Parathyroid adenoma (tissue), 2 donors: ENCODE results near the gene RNFT2.

ENCODE experiments used
- H2AFZ ChIP-seq: fragments of 300-600 bp; sonication (generic); one replicate; pipeline ENCODE4 v1.7.0; 2017; ENCODE audit warnings: antibody characterized with exemption, mild to moderate bottlenecking
- H3K27ac ChIP-seq: fragments of 300-600 bp; sonication (generic); one replicate; pipeline ENCODE4 v1.7.0; 2017
- H3K27me3 ChIP-seq: fragments of 300-600 bp; sonication (generic); one replicate; pipeline ENCODE4 v1.7.0; 2017; ENCODE audit warnings: low read length; ENCODE audit not compliant: control insufficient read depth, insufficient read depth
- H3K36me3 ChIP-seq: fragments of 300-600 bp; sonication (generic); one replicate; pipeline ENCODE4 v1.7.0; 2017; ENCODE audit warnings: low read length; ENCODE audit not compliant: control insufficient read depth, insufficient read depth
- H3K4me1 ChIP-seq: fragments of 300-600 bp; sonication (generic); one replicate; pipeline ENCODE4 v1.7.0; 2017; ENCODE audit warnings: control low read depth
- H3K4me2 ChIP-seq: fragments of 300-600 bp; sonication (generic); one replicate; pipeline ENCODE4 v1.7.0; 2017; ENCODE audit warnings: low read length
- H3K4me3 ChIP-seq: fragments of 300-600 bp; sonication (generic); one replicate; pipeline ENCODE4 v1.7.0; 2017; ENCODE audit warnings: low read depth, low read length
- H3K79me2 ChIP-seq: fragments of 300-600 bp; sonication (generic); one replicate; pipeline ENCODE4 v1.7.0; 2017; ENCODE audit warnings: control low read depth
- H3K9ac ChIP-seq: fragments of 300-600 bp; sonication (generic); one replicate; pipeline ENCODE4 v1.7.0; 2017; ENCODE audit warnings: mild to moderate bottlenecking
- H3K9me3 ChIP-seq: fragments of 300-600 bp; sonication (generic); one replicate; pipeline ENCODE4 v1.7.0; 2017; ENCODE audit warnings: low read length; ENCODE audit not compliant: control insufficient read depth
- TF ChIP-seq, protein P1 (sequence below): fragments of 300-600 bp; sonication (generic); IDR thresholded peaks from one replicate; pipeline ENCODE4 v1.7.0; 2017; ENCODE audit warnings: antibody characterized with exemption, mild to moderate bottlenecking
- donor health status: primary hyperparathyroidism.

RNFT2 gene

DNA sequence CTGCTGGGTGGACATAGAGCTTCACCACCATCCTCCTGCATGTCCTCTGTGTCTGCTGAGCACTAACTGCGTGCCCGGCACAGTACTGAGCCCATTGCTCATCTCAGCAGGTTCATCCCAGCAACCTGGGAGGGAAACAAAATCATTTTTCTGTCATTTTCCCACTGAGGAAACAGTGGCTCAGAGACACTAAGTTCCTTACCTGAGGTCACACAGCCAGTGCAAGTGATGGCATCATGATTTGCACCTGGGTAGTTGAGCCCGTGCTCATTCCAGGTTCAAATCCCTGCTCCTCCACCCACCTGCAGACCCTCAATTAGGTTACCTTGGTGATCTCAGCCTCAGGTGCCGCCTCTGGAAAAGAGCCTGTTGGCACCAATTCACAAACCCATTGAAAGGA is 23.4 kb downstream of the RNFT2 start:
- no peaks in the 10 kb centered on the region for H3K9me3 ChIP-seq
- H3K4me1 ChIP-seq = no peaks in the 10 kb centered on the region
- H3K9ac ChIP-seq = no peak overlapping the region
- H3K4me3 ChIP-seq = no peak overlapping the region
- no peak overlapping the region for H3K27ac ChIP-seq
- TF ChIP-seq, protein P1, sequence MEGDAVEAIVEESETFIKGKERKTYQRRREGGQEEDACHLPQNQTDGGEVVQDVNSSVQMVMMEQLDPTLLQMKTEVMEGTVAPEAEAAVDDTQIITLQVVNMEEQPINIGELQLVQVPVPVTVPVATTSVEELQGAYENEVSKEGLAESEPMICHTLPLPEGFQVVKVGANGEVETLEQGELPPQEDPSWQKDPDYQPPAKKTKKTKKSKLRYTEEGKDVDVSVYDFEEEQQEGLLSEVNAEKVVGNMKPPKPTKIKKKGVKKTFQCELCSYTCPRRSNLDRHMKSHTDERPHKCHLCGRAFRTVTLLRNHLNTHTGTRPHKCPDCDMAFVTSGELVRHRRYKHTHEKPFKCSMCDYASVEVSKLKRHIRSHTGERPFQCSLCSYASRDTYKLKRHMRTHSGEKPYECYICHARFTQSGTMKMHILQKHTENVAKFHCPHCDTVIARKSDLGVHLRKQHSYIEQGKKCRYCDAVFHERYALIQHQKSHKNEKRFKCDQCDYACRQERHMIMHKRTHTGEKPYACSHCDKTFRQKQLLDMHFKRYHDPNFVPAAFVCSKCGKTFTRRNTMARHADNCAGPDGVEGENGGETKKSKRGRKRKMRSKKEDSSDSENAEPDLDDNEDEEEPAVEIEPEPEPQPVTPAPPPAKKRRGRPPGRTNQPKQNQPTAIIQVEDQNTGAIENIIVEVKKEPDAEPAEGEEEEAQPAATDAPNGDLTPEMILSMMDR = no peak
- no peaks in the 10 kb centered on the region for H3K36me3 ChIP-seq
- no peaks in the 10 kb centered on the region for H3K79me2 ChIP-seq
- no peak overlapping the region for H2AFZ ChIP-seq
- H3K27me3 ChIP-seq = no peaks in the 10 kb centered on the region
- H3K4me2 ChIP-seq = no peak overlapping the region

DNA sequence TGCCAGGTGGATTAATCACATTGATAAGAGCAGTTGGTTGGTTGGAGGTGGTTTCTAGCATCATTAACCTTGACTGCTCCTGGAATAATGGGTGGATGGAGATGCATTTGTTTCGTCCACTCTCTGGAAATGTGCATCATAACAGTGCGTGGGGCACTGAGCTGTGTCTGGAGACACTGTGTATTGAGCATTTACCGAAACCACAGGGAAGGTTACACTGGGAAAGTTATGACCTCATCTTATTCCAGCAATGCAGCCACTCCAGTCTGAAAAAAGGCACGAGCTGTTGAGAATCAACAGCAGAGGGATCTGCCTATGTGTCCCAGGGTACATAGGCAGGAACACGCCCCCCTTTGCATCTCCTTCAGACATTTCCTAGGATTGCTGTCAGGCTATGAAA is 27.2 kb downstream of the RNFT2 start:
- Histone ChIP-seq H3K27ac (no peak overlapping the region), H3K4me2 (no peak overlapping the region), H3K9ac (no peak overlapping the region), H3K27me3 (no peaks in the 10 kb centered on the region), H2AFZ (no peak overlapping the region), H3K9me3 (no peaks in the 10 kb centered on the region), H3K4me1 (no peaks in the 10 kb centered on the region), H3K36me3 (no peaks in the 10 kb centered on the region), H3K4me3 (no peak overlapping the region), H3K79me2 (no peaks in the 10 kb centered on the region)
- TF ChIP-seq, protein P1 = no peak

DNA sequence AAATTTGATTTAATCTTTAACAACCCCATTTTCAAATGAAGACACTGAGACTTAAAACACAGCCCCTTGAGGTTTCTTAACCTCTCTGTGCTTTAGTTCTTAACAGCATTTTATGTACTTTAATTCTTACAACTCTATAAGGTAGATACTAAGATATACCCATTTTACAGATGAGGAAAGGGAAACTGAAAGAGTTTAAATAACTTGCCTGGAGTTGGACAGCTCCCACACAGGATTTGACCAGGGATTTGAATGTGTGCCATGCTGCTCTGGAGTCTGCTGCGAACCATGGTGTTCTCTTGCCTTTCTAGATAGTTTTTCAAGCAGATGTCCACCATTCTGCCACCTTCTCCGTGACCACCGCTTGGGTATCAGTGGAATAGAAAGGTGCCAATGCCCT is 28.2 kb downstream of the RNFT2 start:
- Histone ChIP-seq H3K27ac (no peak overlapping the region), H3K9ac (no peak overlapping the region), H3K36me3 (no peaks in the 10 kb centered on the region), H3K9me3 (no peaks in the 10 kb centered on the region), H3K4me3 (no peak overlapping the region), H3K4me1 (no peaks in the 10 kb centered on the region), H3K4me2 (no peak overlapping the region), H2AFZ (no peak overlapping the region), H3K27me3 (no peaks in the 10 kb centered on the region), H3K79me2 (no peaks in the 10 kb centered on the region)
- TF ChIP-seq, protein P1 = no peak

DNA sequence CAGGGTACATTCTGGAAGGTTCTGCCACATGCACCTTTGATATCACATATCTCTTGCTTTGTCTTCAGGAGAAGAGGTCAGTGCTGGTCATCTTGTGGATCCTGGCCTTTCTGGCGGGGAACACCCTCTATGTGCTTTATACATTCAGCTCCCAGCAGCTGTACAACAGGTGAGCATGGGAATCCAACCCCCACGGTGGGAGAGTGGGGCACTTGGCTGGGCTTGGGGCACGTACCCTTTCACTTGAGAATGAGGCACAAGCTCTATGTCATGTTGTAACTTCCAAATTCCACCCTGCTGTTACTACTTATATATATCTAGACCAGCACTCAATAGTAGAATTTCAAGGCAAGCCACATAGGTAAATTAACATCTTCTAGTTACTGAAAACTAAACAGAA is 28.6 kb downstream of the RNFT2 start:
- Histone ChIP-seq H3K4me3 (no peak overlapping the region), H3K9me3 (no peaks in the 10 kb centered on the region), H3K4me1 (no peaks in the 10 kb centered on the region), H2AFZ (no peak overlapping the region), H3K4me2 (no peak overlapping the region), H3K27me3 (no peaks in the 10 kb centered on the region), H3K27ac (no peak overlapping the region), H3K36me3 (no peaks in the 10 kb centered on the region), H3K9ac (no peak overlapping the region), H3K79me2 (no peaks in the 10 kb centered on the region)
- TF ChIP-seq, protein P1 = no peak

DNA sequence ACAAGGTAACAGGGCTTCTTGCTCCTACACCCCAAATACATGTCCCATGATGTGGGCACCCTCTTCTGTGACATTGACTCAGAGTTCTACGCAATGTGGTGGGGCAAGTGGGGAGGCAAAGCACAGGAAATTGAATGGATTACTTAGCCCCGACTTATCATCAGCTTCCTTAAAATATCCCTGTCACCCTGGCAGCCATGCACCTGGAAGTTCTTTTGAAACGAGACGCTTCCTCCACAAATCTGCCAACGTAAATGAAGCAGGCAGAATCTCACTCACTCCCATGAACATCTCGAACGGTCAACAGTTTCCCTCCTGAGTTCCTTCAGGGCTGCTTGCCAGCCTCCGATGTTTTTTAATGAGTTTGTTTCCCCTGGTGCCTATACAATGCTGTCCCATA is 33.5 kb downstream of the RNFT2 start:
- no peak overlapping the region for H3K4me3 ChIP-seq
- H3K9ac ChIP-seq = no peak overlapping the region
- no peaks in the 10 kb centered on the region for H3K4me1 ChIP-seq
- no peak overlapping the region for H3K27ac ChIP-seq
- H3K36me3 ChIP-seq = no peaks in the 10 kb centered on the region
- no peak overlapping the region for H2AFZ ChIP-seq
- no peaks in the 10 kb centered on the region for H3K27me3 ChIP-seq
- no peak overlapping the region for H3K4me2 ChIP-seq
- no peaks in the 10 kb centered on the region for H3K79me2 ChIP-seq
- H3K9me3 ChIP-seq = no peaks in the 10 kb centered on the region
- TF ChIP-seq, protein P1 = no peak
